ENCODE measurements around the gene PRKACA. TPM values are rescaled to one million over a fixed set of nuclear protein-coding genes. Genes with fewer than 3 reads are reported as not detected.

Gene PRKACA
- total RNA-seq, 1 donor from 2014 or later, result 87.1 TPM

DNA sequence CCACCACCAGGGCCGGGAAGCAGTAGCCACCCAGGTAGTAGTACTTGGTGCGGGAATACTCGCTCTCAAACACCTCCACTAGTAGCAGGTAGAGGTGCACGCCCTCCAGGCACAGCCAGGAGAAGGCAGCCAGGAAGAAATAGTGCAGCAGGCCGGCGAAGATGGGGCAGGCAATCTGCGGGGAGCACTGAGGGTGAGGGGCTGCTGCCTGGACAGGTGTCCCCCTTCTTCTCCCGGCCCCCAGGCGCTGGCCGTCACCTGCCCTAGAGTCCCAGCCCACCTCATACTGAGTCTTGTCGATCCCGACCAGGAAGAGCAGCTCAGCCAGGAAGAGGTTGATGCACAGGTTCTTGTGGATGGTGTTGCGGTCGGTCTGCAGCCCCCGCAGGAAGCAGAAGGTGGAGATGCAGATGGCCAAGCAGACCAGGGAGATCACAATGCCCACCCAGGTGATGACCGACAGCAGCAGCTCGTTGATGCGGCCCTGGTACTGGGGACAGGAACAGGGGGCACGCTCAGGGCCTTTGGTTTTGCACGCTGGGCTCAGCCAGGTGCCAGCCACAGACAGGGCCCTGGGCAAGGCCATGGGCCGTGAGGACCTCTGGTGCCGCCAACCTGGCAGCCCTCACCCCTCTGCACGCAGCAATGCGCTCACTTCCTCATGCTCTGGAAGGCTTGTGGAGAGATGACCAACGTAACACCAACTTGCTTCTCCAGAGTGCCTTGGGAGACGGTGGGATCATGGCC lies 39.6 kb upstream of the PRKACA start:
- peaks cover 54% of the 10 kb centered on the region for H3K36me3 ChIP-seq
- no peaks in the 10 kb centered on the region for H3K9me3 ChIP-seq
- H3K4me3 ChIP-seq, result no peak overlapping the region
- ATAC-seq, result no peak
- no peaks in the 10 kb centered on the region for H3K27me3 ChIP-seq (ENCODE audit: low read depth)
- TF ChIP-seq, protein P1, sequence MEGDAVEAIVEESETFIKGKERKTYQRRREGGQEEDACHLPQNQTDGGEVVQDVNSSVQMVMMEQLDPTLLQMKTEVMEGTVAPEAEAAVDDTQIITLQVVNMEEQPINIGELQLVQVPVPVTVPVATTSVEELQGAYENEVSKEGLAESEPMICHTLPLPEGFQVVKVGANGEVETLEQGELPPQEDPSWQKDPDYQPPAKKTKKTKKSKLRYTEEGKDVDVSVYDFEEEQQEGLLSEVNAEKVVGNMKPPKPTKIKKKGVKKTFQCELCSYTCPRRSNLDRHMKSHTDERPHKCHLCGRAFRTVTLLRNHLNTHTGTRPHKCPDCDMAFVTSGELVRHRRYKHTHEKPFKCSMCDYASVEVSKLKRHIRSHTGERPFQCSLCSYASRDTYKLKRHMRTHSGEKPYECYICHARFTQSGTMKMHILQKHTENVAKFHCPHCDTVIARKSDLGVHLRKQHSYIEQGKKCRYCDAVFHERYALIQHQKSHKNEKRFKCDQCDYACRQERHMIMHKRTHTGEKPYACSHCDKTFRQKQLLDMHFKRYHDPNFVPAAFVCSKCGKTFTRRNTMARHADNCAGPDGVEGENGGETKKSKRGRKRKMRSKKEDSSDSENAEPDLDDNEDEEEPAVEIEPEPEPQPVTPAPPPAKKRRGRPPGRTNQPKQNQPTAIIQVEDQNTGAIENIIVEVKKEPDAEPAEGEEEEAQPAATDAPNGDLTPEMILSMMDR (IDR thresholded peaks at IDR 0.05), result no peak
- no peak overlapping the region for H3K27ac ChIP-seq
- DNase-seq, result no peak
- intact Hi-C loops (cut with DNase I), result no loop called here
- H3K4me1 ChIP-seq, result no peaks in the 10 kb centered on the region

DNA sequence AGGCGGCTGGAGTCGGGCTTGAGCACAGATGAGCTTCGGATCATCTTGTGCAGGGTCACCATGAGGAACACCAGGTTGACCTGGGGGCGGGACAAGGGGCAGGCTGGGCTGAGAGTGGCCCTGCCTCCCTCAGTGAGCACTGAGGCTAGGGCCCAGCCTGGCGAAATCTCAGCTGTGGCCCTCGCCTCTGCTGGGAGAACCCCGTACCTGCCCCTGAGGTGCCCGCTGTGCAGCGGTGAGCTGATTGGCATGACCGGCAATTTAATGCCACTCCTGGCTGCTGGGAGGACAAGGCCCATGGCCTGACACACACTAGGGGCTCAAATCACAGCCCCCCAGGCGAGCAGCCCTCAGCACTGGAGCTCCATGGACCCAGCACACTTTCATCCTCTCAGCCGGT lies 38.6 kb upstream of the PRKACA start:
- intact Hi-C loops (cut with DNase I), result no loop called here
- Histone ChIP-seq H3K4me1 (no peaks in the 10 kb centered on the region), H3K27me3 (ENCODE audit: low read depth) (no peaks in the 10 kb centered on the region), H3K9me3 (no peaks in the 10 kb centered on the region), H3K27ac (no peak overlapping the region), H3K4me3 (no peak overlapping the region), H3K36me3 (peaks cover 57% of the 10 kb centered on the region)
- TF ChIP-seq, protein P1 (IDR thresholded peaks at IDR 0.05), result no peak
- DNase-seq (no peak), ATAC-seq (no peak)

DNA sequence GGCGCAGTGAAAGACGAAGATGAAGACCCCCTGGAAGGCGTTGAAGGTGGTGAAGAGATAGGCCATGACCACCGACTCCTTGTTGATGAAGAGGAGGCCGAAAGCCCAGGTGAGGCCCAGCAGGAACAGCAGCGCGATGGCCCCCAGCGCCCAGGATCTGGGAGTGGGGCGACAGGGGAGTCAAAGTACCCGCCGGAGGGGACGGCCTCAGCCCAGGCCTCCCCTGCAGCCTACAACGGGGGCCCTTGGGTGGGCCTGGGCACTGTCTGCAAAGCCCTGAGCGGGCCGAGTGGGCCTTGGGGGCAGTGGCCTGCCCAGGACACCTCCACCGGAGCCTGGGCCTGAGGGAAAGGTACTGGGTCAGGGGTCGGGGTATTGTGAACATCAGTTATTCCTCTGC lies 37.8 kb upstream of the PRKACA start:
- intact Hi-C loops (cut with DNase I), result no loop called here
- DNase-seq (no peak), ATAC-seq (no peak)
- Histone ChIP-seq H3K36me3 (peaks cover 57% of the 10 kb centered on the region), H3K27me3 (ENCODE audit: low read depth) (no peaks in the 10 kb centered on the region), H3K27ac (no peak overlapping the region), H3K4me1 (peaks cover 5% of the 10 kb centered on the region), H3K4me3 (no peak overlapping the region), H3K9me3 (no peaks in the 10 kb centered on the region)
- TF ChIP-seq, protein P1 (IDR thresholded peaks at IDR 0.05), result no peak

DNA sequence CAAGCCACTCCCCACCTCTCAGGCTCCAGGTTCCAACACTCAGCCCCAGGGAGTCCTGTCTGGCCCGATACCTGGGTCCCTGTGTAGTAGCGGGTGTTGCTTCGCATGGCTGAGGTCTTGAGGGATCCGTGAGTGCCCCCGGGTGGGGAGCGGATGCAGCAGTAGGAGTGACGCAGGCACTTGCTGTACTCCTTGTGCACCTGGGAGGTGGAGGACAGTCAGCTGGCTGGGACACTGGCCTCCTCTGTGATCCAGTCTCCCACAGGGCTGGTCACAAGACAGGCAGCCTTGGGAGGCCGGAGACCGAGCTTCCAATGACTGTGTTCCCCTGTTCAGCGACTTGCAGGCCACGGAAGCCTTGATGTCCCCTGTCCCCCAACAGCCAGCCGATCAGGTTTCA lies 35.2 kb upstream of the PRKACA start:
- peaks cover 30% of the 10 kb centered on the region for H3K4me1 ChIP-seq
- TF ChIP-seq, protein P1 (IDR thresholded peaks at IDR 0.05), result no peak
- intact Hi-C loops (cut with DNase I), result no loop called here
- H3K27ac ChIP-seq, result no peak overlapping the region
- no peak overlapping the region for H3K4me3 ChIP-seq
- H3K36me3 ChIP-seq, result peaks cover 40% of the 10 kb centered on the region
- H3K9me3 ChIP-seq, result no peaks in the 10 kb centered on the region
- ATAC-seq (no peak), DNase-seq (no peak)
- no peaks in the 10 kb centered on the region for H3K27me3 ChIP-seq (ENCODE audit: low read depth)

DNA sequence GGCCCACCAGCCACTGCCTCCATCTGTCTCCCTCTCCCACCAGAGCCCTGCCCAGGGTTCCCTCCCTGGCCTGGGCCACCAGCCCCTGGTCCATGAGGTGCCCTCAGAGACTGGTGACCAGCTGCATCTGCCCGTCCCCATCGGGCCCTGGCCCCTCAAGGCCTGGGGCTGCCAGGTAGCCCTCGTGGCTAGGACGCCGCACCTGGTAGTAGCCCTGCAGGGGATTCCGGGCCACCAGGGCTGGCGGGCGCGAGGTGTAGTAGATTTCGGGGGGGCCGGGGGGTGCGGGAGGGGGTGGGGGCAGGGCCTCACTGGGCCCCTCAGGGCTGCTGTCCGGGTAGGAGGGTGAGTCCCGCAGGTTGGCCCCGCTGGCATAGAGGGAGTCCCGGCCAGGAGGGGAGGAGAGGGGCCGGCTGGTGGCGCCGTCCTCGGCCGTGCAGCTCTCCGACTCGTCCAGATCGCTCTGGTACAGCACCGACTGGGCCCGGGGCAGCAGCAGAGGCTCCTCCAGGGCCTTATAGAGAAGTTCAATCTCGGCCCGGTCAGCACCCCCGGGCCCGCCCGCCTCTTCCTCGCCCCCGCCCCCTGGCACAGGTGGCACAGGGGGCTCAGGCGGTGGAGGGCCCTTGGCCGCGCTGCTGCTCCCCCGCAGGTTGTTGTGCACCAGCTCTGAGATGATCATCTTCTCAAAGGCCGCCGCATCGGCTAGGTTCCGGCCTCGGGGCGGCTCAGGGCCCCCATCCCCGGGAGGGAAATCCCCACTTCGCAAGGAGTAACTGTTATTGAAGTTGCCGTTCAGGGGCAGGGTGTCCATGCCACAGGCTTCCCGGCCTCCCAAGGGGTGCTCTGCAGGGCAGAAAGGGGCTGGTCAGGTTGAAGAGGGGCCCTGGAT lies 33.5 kb upstream of the PRKACA start:
- intact Hi-C loops (cut with DNase I), result no loop called here
- TF ChIP-seq, protein P1 (IDR thresholded peaks at IDR 0.05), result no peak
- H3K27ac ChIP-seq, result peak overlapping the region; percentile 79

More for the DNA sequence above, 33.5 kb upstream of the PRKACA start:
- no peak overlapping the region for H3K4me3 ChIP-seq
- ATAC-seq (no peak), DNase-seq (no peak)
- peaks cover 25% of the 10 kb centered on the region for H3K36me3 ChIP-seq
- no peaks in the 10 kb centered on the region for H3K27me3 ChIP-seq (ENCODE audit: low read depth)
- peaks cover 30% of the 10 kb centered on the region for H3K4me1 ChIP-seq
- H3K9me3 ChIP-seq, result no peaks in the 10 kb centered on the region

Data from lower lobe of right lung (tissue), 2 donors.